ENCODE data around the gene OR9G4. TPM values are rescaled to one million over a fixed set of nuclear protein-coding genes. Genes with fewer than 3 reads are reported as not detected.

OR9G4 gene
- polyA plus RNA-seq (2013, experiment 1 of 2) = not detected
- polyA plus RNA-seq (2013, experiment 2 of 2) = not detected

DNA sequence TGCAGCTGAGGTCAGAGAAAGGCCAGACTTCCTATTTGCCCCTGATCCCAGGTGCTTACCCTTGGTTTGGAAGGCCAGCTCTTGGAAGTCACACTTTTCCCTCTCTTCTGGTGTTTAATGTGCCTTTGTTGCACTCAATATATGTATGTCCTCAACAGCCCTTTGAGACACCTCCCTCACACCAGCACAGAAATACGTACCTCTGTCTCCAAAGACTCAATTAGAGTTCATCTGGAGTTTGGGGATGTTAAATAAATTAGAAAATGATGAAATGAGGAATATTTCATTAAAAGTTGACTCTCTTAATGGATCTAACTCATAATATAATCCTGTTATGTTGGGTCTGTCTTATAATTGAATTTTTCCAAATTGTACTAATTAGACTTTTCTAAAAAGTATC is at the start of gene OR9G4:
Gene OR9G4 (minus strand): TSS at position 101 of the 400 bp plus-strand sequence. CDS start 4,931 bp downstream, outside the sequence.
- no peaks in the 10 kb centered on the region for H3K9me3 ChIP-seq (ENCODE audit: control insufficient read depth, low read length)
- no CpG with 5 or more reads among the region's 1 CpG for WGBS, 2 experiments (ENCODE audit: insufficient coverage in 2 of 2)

DNA sequence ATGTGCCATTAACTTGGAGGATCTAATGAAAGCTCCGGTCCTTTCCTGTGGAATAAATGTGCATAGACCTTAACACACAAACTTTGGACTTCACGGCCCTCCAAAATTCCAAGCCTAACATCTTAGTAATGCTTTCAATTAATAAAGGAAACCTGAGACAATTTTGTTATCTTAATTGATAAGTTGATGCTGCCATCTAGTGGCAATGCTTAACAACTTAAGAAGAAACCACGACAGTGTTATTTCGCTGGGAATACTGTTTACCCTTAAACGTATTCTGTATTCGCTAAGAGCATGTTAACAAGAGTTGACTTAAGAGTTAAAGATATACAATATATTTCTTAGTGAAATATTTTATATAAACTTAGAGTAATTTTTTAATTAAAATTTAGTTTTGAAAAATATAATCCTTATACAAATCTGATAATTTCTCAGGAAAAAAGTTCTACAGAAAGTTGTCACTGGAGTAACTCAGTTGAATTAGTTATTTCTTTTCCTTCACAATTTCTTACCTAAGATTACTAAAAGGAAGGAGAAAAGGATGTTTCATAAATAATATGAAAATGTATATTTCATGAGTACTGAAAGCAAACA is 35.0 kb upstream of the OR9G4 start:
- WGBS, 2 experiments (ENCODE audit: insufficient coverage in 2 of 2) = 0% methylated on average over 1 of the region's 6 CpGs; no CpG with 5 or more reads in 1 of the 2 experiments
- Histone ChIP-seq H3K4me3 (ENCODE audit: extremely low read depth, insufficient read depth, low read length, poor library complexity, severe bottlenecking) (no peak overlapping the region), H3K9me3 (ENCODE audit: control insufficient read depth, low read length) (peaks cover 4% of the 10 kb centered on the region), H3K27ac (ENCODE audit: low read depth, low read length, severe bottlenecking) (no peak overlapping the region), H3K4me1 (ENCODE audit: control insufficient read depth, insufficient read depth, low read length, poor library complexity, severe bottlenecking) (no peaks in the 10 kb centered on the region), H3K36me3 (ENCODE audit: control insufficient read depth, insufficient read depth, low read length) (no peaks in the 10 kb centered on the region)

More for the DNA sequence above, at the start of gene OR9G4:
- no peak within 1 kb of the TSS for H3K27ac ChIP-seq (ENCODE audit: low read depth, low read length, severe bottlenecking)
- no peak within 1 kb of the TSS for H3K4me3 ChIP-seq (ENCODE audit: extremely low read depth, insufficient read depth, low read length, poor library complexity, severe bottlenecking)
- H3K36me3 ChIP-seq (ENCODE audit: control insufficient read depth, insufficient read depth, low read length) = no peaks in the 10 kb centered on the region
- H3K4me1 ChIP-seq (ENCODE audit: control insufficient read depth, insufficient read depth, low read length, poor library complexity, severe bottlenecking) = no peaks in the 10 kb centered on the region

DNA sequence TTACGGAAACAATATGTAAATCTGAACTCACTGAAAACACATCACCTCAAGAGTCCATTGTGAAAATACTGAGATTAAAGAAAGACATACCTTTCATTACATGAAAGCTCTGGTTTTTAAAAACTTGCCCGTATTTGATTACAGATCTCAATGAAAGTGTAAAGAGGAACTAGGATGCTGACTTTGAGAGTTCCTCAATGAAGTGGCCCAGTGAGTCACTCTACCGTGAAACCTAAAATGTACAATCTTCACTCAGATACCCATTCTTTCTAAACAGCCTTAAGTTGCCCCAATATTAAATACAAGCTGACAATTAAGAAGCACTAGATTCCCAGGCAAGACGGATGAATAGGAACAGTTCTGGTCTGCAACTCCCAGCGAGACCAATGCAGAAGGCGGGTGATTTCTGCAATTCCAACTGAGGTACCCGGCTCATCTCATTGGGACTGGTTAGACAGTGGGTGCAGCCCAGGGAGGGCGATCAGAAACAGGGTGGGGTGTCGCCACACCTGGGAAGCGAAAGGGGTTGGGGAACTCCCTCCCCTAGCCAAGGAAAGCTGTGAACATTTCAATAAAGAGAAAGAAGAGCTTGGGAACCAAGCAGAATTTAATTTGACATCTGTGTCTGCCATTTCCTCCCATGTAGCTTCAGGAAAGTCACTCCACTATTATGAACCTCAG is 33.8 kb upstream of the OR9G4 start:
- no peak overlapping the region for H3K27ac ChIP-seq (ENCODE audit: low read depth, low read length, severe bottlenecking)
- WGBS, 2 experiments (ENCODE audit: insufficient coverage in 2 of 2) = 89 to 90% methylated on average over 4 to 5 of the region's 10 CpGs

DNA sequence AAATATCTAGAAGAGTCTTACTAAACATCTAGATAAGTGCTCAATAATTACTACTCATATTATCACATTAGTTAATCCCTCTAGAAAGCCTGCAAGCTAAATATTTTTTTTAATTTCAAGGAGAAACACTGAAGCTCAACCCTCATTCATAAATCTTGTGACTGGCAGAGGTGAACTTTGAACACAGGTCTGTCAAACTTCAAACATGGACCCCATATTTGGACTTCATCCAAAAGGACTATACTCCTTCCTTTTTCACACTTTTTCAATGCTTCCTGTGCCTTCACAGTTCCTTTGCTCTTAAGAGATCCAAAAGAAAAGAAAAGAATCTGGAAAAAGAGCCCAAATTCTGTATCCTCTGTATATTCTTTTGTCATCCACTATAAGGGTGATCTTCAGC is 28.3 kb upstream of the OR9G4 start:
- H3K9me3 ChIP-seq (ENCODE audit: control insufficient read depth, low read length) = no peaks in the 10 kb centered on the region
- H3K27ac ChIP-seq (ENCODE audit: low read depth, low read length, severe bottlenecking) = no peak overlapping the region
- no peaks in the 10 kb centered on the region for H3K4me1 ChIP-seq (ENCODE audit: control insufficient read depth, insufficient read depth, low read length, poor library complexity, severe bottlenecking)
- H3K4me3 ChIP-seq (ENCODE audit: extremely low read depth, insufficient read depth, low read length, poor library complexity, severe bottlenecking) = no peak overlapping the region
- H3K36me3 ChIP-seq (ENCODE audit: control insufficient read depth, insufficient read depth, low read length) = no peaks in the 10 kb centered on the region

More for the DNA sequence above, 33.8 kb upstream of the OR9G4 start:
- Histone ChIP-seq H3K36me3 (ENCODE audit: control insufficient read depth, insufficient read depth, low read length) (no peaks in the 10 kb centered on the region), H3K9me3 (ENCODE audit: control insufficient read depth, low read length) (peaks cover 4% of the 10 kb centered on the region), H3K4me1 (ENCODE audit: control insufficient read depth, insufficient read depth, low read length, poor library complexity, severe bottlenecking) (no peaks in the 10 kb centered on the region), H3K4me3 (ENCODE audit: extremely low read depth, insufficient read depth, low read length, poor library complexity, severe bottlenecking) (no peak overlapping the region)

DNA sequence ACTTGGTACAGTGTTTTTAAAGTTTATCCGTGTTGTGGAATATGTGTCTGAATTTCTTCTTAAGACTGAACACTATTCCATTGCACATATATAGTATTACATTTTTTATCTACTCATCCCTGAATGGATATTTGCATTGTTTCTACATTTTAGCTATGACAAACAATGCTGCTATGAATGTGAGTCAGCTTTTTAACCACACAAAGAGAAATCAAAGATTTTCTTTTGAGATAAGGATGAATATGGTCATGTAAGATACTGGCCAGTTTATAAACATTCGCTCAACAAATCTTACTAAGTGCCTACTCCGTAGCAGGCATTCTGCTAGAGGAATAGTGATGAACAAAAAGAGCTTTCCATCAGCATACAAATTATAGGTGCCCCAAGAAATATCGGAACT is 16.5 kb upstream of the OR9G4 start:
- 83 to 89% methylated on average over 1 of the region's 4 CpGs for WGBS, 2 experiments (ENCODE audit: insufficient coverage in 2 of 2)
- Histone ChIP-seq H3K4me3 (ENCODE audit: extremely low read depth, insufficient read depth, low read length, poor library complexity, severe bottlenecking) (no peak overlapping the region), H3K27ac (ENCODE audit: low read depth, low read length, severe bottlenecking) (no peak overlapping the region), H3K9me3 (ENCODE audit: control insufficient read depth, low read length) (no peaks in the 10 kb centered on the region), H3K4me1 (ENCODE audit: control insufficient read depth, insufficient read depth, low read length, poor library complexity, severe bottlenecking) (no peaks in the 10 kb centered on the region), H3K36me3 (ENCODE audit: control insufficient read depth, insufficient read depth, low read length) (no peaks in the 10 kb centered on the region)

DNA sequence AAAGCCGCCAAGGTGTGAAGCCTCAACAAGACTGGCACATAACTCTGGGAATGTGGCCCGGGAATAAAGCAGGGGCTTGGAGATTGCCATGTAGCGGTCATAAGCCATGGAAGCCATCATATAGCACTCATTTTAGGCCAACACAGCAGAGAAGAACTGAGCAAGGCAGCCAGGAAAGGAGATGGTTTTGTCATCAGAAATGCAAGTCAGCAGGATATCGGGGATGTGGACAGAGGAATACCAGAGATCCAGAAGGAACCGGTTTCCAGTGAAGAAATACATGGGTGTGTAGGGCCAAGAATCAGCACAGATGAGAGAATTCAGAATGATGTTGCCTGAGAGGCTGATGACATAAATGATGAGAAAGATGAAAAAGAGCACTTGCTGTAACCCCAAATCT is 3.0 kb upstream of the OR9G4 start:
- H3K27ac ChIP-seq (ENCODE audit: low read depth, low read length, severe bottlenecking) = no peak overlapping the region
- no peaks in the 10 kb centered on the region for H3K9me3 ChIP-seq (ENCODE audit: control insufficient read depth, low read length)
- 87 to 92% methylated on average over 2 to 5 of the region's 5 CpGs for WGBS, 2 experiments (ENCODE audit: insufficient coverage in 2 of 2)
- no peaks in the 10 kb centered on the region for H3K4me1 ChIP-seq (ENCODE audit: control insufficient read depth, insufficient read depth, low read length, poor library complexity, severe bottlenecking)
- no peaks in the 10 kb centered on the region for H3K36me3 ChIP-seq (ENCODE audit: control insufficient read depth, insufficient read depth, low read length)
- H3K4me3 ChIP-seq (ENCODE audit: extremely low read depth, insufficient read depth, low read length, poor library complexity, severe bottlenecking) = no peak overlapping the region

DNA sequence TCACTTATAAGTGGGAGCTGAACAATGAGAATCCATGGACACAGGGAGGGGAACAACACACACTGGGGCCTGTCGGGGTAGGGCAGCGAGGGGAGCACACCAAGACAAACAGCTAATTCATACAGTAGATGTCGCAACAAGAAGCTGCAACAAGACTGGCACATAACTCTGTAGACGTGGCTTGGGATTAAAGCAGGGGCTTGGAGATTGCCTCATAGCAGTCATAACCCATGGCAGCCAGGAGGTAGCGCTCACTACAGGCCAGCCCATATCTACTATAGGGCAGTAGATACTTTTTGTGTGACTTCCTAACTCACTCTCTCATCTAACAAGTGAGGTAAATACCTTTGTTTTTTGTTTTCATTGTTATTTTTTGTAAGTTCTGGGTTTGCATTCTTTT is 1.7 kb upstream of the OR9G4 start:
- no peaks in the 10 kb centered on the region for H3K4me1 ChIP-seq (ENCODE audit: control insufficient read depth, insufficient read depth, low read length, poor library complexity, severe bottlenecking)
- H3K9me3 ChIP-seq (ENCODE audit: control insufficient read depth, low read length) = no peaks in the 10 kb centered on the region
- H3K36me3 ChIP-seq (ENCODE audit: control insufficient read depth, insufficient read depth, low read length) = no peaks in the 10 kb centered on the region
- H3K27ac ChIP-seq (ENCODE audit: low read depth, low read length, severe bottlenecking) = no peak overlapping the region
- no peak overlapping the region for H3K4me3 ChIP-seq (ENCODE audit: extremely low read depth, insufficient read depth, low read length, poor library complexity, severe bottlenecking)
- 100% methylated on average over 4 of the region's 5 CpGs; no CpG with 5 or more reads in 1 of the 2 experiments for WGBS, 2 experiments (ENCODE audit: insufficient coverage in 2 of 2)

DNA sequence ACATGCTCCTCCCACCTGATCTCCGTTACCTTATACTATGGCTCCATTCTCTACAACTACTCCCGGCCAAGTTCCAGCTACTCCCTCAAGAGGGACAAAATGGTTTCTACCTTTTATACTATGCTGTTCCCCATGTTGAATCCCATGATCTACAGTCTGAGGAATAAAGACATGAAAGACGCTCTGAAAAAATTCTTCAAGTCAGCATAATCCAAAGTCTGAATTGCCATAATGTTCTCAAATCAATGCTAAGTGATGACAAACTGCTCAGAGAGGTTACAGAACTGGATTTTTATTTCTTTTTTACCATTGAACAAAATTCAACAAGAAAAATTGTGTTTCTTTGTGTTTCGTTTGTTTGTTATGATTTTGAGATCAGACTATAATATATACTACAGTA is 7.6 kb downstream of the OR9G4 start:
- no peak overlapping the region for H3K4me3 ChIP-seq (ENCODE audit: extremely low read depth, insufficient read depth, low read length, poor library complexity, severe bottlenecking)
- H3K27ac ChIP-seq (ENCODE audit: low read depth, low read length, severe bottlenecking) = no peak overlapping the region
- 79 to 83% methylated on average over 2 to 3 of the region's 4 CpGs for whole genome bisulfite sequencing, 2 experiments (ENCODE audit: insufficient coverage in 2 of 2)
- no peaks in the 10 kb centered on the region for H3K4me1 ChIP-seq (ENCODE audit: control insufficient read depth, insufficient read depth, low read length, poor library complexity, severe bottlenecking)
- no peaks in the 10 kb centered on the region for H3K36me3 ChIP-seq (ENCODE audit: control insufficient read depth, insufficient read depth, low read length)
- no peaks in the 10 kb centered on the region for H3K9me3 ChIP-seq (ENCODE audit: control insufficient read depth, low read length)

DNA sequence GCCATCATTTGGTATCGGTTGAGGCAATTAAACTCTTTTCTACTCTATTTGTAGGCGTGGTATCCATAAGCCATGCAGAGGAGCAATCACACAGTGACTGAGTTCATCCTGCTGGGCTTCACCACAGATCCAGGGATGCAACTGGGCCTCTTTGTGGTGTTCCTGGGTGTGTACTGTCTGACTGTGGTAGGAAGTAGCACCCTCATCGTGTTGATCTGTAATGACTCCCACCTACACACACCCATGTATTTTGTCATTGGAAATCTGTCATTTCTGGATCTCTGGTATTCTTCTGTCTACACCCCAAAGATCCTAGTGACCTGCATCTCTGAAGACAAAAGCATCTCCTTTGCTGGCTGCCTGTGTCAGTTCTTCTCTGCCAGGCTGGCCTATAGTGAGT is 8.4 kb downstream of the OR9G4 start:
- Histone ChIP-seq H3K4me1 (ENCODE audit: control insufficient read depth, insufficient read depth, low read length, poor library complexity, severe bottlenecking) (no peaks in the 10 kb centered on the region), H3K36me3 (ENCODE audit: control insufficient read depth, insufficient read depth, low read length) (no peaks in the 10 kb centered on the region), H3K4me3 (ENCODE audit: extremely low read depth, insufficient read depth, low read length, poor library complexity, severe bottlenecking) (no peak overlapping the region), H3K27ac (ENCODE audit: low read depth, low read length, severe bottlenecking) (no peak overlapping the region), H3K9me3 (ENCODE audit: control insufficient read depth, low read length) (no peaks in the 10 kb centered on the region)
- WGBS, 2 experiments (ENCODE audit: insufficient coverage in 2 of 2) = 78 to 86% methylated on average over 1 to 2 of the region's 3 CpGs

DNA sequence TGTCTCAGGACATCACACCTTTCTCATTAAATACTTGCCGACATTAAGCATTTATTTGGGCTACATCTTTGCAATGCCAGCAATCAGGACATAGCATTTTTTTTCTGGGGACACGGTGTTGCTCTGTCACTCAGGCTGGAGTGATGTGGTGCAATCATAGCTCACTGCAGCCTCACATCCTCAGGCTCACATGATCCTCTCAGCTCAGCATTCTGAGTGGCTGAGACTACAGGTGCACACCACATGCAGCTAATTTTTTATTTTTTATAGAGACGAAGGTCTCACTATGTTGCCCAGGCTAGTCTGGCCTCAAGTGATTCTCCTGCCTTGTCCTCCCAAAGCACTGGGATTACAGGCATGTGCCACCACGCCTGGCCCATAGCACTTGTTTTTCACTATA is 28.0 kb downstream of the OR9G4 start:
- H3K36me3 ChIP-seq (ENCODE audit: control insufficient read depth, insufficient read depth, low read length) = no peaks in the 10 kb centered on the region
- H3K9me3 ChIP-seq (ENCODE audit: control insufficient read depth, low read length) = no peaks in the 10 kb centered on the region
- no peaks in the 10 kb centered on the region for H3K4me1 ChIP-seq (ENCODE audit: control insufficient read depth, insufficient read depth, low read length, poor library complexity, severe bottlenecking)
- H3K4me3 ChIP-seq (ENCODE audit: extremely low read depth, insufficient read depth, low read length, poor library complexity, severe bottlenecking) = no peak overlapping the region
- 82 to 94% methylated on average over 2 to 3 of the region's 4 CpGs for WGBS, 2 experiments (ENCODE audit: insufficient coverage in 2 of 2)
- no peak overlapping the region for H3K27ac ChIP-seq (ENCODE audit: low read depth, low read length, severe bottlenecking)

DNA sequence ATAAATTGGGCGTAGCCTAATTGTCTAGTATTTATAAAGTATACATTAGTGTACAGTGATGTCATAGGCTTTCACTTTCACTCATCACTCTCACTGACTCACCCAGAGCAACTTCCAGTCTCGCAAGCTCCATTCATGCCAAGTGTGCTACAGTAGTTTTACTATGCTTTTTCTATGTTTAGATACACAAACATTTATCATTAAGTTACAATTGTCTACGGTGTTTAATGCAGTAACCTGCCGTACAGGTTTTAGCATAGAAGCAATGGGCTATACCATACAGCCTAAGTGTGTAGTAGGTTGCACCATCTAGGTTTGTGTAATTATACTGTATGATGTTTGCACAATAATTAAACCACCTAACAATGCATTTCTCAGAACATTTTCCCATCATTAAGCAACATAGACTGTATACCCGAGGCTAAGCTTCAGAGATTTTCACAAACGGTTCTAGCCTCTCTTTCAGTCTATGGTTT is 32.1 kb downstream of the OR9G4 start:
- H3K4me3 ChIP-seq (ENCODE audit: extremely low read depth, insufficient read depth, low read length, poor library complexity, severe bottlenecking) = no peak overlapping the region
- no CpG with 5 or more reads among the region's 6 CpGs for whole genome bisulfite sequencing, 2 experiments (ENCODE audit: insufficient coverage in 2 of 2)
- H3K9me3 ChIP-seq (ENCODE audit: control insufficient read depth, low read length) = no peaks in the 10 kb centered on the region
- H3K4me1 ChIP-seq (ENCODE audit: control insufficient read depth, insufficient read depth, low read length, poor library complexity, severe bottlenecking) = no peaks in the 10 kb centered on the region
- no peak overlapping the region for H3K27ac ChIP-seq (ENCODE audit: low read depth, low read length, severe bottlenecking)
- H3K36me3 ChIP-seq (ENCODE audit: control insufficient read depth, insufficient read depth, low read length) = no peaks in the 10 kb centered on the region

All from mesodermal cell (in vitro differentiated cells).